ENCODE measurements around the gene GRID2IP.

The GRID2IP gene

GRCh38 chr7:6505685-6506559, 45.3 kb downstream of the GRID2IP start:
- DNase-seq (ENCODE audit: low read depth) = no peak
- no peak overlapping the region for H3K4me3 ChIP-seq (ENCODE audit: low read depth, low read length)
- TF ChIP-seq CTCF (IDR thresholded peaks at IDR 0.05; ENCODE audit: control insufficient read depth, extremely low read depth, insufficient read depth) = no peak

- TF ChIP-seq CTCF (IDR thresholded peaks at IDR 0.05; ENCODE audit: control insufficient read depth, extremely low read depth, insufficient read depth) = no peak
- DNase-seq (ENCODE audit: low read depth) = no peak
- H3K4me3 ChIP-seq (ENCODE audit: low read depth, low read length) = peak overlapping the region; percentile 61
These were observed 46.3 kb downstream of the GRID2IP start for GRCh38 chr7:6504996-6505395.

GRCh38 chr7:6502886-6503285, 48.4 kb downstream of the GRID2IP start:
- TF ChIP-seq CTCF (IDR thresholded peaks at IDR 0.05; ENCODE audit: control insufficient read depth, extremely low read depth, insufficient read depth) = no peak
- no peak for DNase-seq (ENCODE audit: low read depth)
- peak overlapping the region; percentile 61 for H3K4me3 ChIP-seq (ENCODE audit: low read depth, low read length)

- no peak overlapping the region for H3K4me3 ChIP-seq (ENCODE audit: low read depth, low read length)
- no peak for DNase-seq (ENCODE audit: low read depth)
- no peak for TF ChIP-seq CTCF (IDR thresholded peaks at IDR 0.05; ENCODE audit: control insufficient read depth, extremely low read depth, insufficient read depth)
These were observed 49.4 kb downstream of the GRID2IP start for GRCh38 chr7:6501586-6502564.

- no peak for TF ChIP-seq CTCF (IDR thresholded peaks at IDR 0.05; ENCODE audit: control insufficient read depth, extremely low read depth, insufficient read depth)
- no peak for DNase-seq (ENCODE audit: low read depth)
- no peak overlapping the region for H3K4me3 ChIP-seq (ENCODE audit: low read depth, low read length)
These were observed 50.6 kb downstream of the GRID2IP start for GRCh38 chr7:6500691-6501090.

- no peak for TF ChIP-seq CTCF (IDR thresholded peaks at IDR 0.05; ENCODE audit: control insufficient read depth, extremely low read depth, insufficient read depth)
- H3K4me3 ChIP-seq (ENCODE audit: low read depth, low read length) = no peak overlapping the region
- DNase-seq (ENCODE audit: low read depth) = no peak
These were observed 53.3 kb downstream of the GRID2IP start for GRCh38 chr7:6497994-6498393.

All from LNCaP clone FGC (cell line).